Esophagus muscularis mucosa (tissue), 3 donors: Measurements from ENCODE around the gene GUCA2B.

Experiments
- POLR2A ChIP-seq: fragments of 450-650 bp; IDR thresholded peaks from one replicate; pipeline ENCODE4 v1.6.1; 2017; ENCODE audit warnings: antibody characterized with exemption, moderate library complexity, mild to moderate bottlenecking, low read depth
- POLR2AphosphoS5 ChIP-seq, 2 donors: sonication (generic); formaldehyde crosslinking; IDR thresholded peaks; one replicate each; pipeline ENCODE4 v1.6.1; 2017; ENCODE audit warnings: antibody characterized with exemption in 2 of 2
- TF ChIP-seq, protein P1 (sequence below), 3 experiments: fragments of 200-600 bp in 2 of 3; fragments of 450-650 bp in 1 of 3; sonication (generic) in 2 of 3; IDR thresholded peaks; one replicate each; pipeline ENCODE4 v1.5.1; 2017 to 2019; ENCODE audit warnings: antibody characterized with exemption in 3 of 3, mild to moderate bottlenecking in 2 of 3, moderate library complexity in 1 of 3

DNA sequence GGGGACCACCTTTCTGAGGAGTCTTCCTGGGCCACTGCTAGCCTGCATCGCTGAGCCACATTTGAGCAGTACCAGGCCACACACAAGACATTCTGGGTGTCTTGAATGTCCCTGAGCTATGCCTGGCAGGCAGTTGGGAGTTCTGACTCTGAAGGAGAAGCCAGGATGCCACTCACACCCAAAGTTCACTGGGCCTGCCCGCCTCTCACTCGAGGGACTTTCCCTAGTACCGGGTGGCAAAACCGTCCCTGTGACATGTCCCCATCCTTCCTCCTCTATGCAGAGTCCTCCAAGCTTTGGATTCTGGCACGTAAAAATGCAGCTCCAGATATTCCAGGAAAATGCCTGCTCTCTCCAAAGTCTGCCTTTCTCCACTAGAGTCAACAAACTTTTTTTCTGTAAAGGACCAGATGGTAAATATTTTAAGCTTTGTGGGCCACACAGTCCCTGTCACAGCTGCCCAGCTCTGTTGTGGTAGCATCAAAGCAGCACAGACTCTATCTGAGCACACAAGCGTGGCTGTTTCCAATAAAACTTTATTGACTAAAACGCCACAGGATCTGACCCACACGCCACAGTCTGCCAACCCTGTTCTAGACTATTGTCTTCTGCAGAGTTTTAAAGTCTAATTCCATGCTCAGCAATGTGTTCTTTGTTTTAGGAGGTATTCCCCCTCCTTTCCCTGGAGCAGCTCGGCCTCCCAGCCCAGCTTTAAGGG, 19.2 kb upstream of the GUCA2B start:
- TF ChIP-seq, protein P1, sequence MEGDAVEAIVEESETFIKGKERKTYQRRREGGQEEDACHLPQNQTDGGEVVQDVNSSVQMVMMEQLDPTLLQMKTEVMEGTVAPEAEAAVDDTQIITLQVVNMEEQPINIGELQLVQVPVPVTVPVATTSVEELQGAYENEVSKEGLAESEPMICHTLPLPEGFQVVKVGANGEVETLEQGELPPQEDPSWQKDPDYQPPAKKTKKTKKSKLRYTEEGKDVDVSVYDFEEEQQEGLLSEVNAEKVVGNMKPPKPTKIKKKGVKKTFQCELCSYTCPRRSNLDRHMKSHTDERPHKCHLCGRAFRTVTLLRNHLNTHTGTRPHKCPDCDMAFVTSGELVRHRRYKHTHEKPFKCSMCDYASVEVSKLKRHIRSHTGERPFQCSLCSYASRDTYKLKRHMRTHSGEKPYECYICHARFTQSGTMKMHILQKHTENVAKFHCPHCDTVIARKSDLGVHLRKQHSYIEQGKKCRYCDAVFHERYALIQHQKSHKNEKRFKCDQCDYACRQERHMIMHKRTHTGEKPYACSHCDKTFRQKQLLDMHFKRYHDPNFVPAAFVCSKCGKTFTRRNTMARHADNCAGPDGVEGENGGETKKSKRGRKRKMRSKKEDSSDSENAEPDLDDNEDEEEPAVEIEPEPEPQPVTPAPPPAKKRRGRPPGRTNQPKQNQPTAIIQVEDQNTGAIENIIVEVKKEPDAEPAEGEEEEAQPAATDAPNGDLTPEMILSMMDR (IDR thresholded peaks at IDR 0.05): no peak
- no peak for TF ChIP-seq POLR2A
- TF ChIP-seq POLR2AphosphoS5 (IDR thresholded peaks at IDR 0.05): no peak
